GM04504 (cell line): Measurements from ENCODE around the gene RAB4B.
"Not testable (repeated sequence)": the region's sequence is repeated elsewhere in the genome, so short reads cannot be mapped to it uniquely, and the experiment has no call there.

ENCODE experiments used
- DNase-seq: peaks from one replicate; pipeline ENCODE4 v3.0.0-alpha.2; 2012; ENCODE audit warnings: low read depth

Gene RAB4B

DNA sequence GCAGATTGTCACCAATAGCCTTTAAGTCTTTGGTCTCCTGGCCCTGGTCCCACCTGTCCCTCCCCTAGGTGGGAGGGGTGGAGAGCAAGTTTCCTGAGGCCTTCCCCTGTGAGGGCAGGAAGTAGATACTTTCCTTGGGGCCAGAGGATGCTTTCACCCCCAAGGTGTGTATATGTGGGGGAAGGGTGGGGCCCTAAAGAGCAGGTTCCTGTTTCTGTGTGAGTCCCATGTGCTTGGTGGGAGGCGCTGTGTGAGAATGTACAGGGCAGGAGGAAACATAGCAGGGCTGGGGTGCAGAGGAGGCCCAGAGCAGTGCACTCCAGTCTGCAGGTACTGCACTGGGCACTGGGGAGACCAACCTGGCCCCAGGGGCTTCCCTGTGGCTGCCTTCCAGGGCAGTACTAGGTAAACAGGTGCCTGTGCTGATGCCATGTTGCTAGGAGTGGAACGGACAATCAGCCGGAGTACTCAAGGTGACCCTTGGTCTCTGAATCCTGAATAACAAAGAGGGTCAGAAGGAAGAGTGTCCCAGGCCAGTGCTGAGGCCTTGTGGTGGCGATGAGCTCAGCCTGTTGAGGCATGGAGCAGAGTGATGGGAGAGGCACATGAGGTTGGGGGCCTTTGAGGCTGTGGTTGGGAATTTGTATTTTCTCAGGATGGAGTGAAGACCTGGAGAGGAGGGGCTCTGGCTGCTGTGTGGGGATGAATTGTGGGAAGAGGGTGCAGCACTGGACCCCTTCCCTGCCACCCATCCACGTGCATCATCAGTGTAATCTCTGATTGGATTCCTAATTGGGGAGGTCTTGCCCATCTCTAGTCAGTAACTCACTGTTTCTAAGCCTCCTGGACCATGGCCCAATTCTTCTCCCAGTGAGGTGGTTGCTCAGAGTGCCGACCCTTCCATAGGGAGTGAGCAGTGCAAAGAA lies 26.1 kb downstream of the RAB4B start:
- no peak for DNase-seq

DNA sequence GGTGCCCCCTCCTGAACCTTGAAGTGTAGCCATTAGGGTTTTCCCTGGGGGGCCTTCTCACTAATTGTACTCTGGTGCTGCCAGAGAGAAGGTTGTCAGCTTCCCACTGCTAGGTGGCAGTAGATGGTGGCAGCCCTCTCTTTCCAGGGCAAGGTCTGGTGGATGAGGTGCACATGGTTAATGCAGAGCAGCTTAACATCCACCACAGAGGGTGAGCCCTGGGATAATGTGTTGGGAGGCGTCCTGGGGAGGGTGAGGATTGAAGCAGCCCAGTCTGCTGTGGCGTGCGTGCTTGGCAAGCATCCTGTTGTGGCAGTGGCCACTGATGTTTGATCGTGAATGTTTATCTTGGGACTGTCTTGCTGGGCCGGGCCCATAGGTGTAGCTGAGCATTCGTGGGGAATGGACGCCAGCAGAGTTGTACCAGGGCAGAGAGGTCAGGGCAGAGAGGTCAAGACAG lies 26.8 kb downstream of the RAB4B start:
- no peak for DNase-seq

DNA sequence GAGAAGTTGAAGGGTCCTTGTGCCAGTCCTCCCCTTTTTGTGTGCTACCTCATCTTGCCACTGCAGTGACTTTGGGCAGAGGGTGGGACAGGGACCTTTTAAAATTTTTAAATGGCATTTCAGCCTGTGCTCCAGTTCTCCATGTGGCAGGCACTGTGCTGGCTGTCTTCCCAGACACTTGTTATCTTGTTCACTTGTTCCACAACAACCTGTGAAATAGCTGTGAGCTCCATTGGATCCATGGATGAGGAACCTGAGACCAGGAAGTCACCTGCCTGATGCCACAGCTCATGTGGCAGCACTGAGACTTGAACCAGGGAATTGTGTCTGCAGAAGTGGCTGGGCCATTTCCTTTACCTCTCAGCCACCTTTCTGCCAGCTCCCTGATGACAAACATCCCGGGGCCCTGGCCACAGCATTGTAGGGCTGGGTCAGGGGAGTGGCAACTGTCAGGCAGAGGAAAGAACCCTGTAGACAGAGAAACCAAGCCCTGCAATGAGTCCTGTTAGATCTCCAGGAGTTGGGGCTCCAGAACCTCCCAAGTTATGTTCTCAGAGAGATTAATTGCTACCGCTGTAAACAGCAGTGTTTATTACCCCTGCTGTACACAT lies 27.3 kb downstream of the RAB4B start:
- DNase-seq: no peak

DNA sequence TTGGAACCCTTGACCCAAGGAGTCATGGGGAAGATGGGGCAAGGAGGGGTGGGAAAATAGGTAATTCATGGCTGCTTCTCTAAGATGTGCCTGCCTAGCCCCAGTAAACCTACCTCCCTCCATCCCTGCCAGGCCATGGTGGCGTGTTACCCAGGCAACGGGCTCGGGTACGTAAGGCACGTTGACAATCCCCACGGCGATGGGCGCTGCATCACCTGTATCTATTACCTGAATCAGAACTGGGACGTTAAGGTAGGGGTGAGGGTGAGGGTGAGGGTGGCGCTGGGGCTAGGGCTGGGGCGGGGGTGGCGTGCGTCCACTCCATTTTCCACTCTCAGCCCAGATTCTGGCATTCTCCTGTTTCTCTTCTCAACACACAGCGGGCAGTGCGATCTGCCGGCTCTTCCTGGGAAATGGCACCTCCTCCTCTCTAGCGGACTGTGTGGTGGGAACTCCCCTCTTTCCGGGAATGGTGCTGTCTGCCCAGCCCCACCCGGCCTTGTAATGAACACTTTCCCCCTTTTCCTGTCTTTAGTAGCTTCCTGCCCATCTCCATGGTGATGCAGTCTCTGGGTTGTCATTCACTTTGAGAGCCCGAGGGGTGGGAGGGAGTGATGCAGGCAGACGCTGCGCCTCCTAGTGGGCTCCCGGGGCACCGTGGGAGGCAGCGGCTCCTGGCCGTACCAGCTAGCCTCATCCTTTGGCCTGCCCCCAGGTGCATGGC lies 28.5 kb downstream of the RAB4B start:
- peak; percentile 86 for DNase-seq

DNA sequence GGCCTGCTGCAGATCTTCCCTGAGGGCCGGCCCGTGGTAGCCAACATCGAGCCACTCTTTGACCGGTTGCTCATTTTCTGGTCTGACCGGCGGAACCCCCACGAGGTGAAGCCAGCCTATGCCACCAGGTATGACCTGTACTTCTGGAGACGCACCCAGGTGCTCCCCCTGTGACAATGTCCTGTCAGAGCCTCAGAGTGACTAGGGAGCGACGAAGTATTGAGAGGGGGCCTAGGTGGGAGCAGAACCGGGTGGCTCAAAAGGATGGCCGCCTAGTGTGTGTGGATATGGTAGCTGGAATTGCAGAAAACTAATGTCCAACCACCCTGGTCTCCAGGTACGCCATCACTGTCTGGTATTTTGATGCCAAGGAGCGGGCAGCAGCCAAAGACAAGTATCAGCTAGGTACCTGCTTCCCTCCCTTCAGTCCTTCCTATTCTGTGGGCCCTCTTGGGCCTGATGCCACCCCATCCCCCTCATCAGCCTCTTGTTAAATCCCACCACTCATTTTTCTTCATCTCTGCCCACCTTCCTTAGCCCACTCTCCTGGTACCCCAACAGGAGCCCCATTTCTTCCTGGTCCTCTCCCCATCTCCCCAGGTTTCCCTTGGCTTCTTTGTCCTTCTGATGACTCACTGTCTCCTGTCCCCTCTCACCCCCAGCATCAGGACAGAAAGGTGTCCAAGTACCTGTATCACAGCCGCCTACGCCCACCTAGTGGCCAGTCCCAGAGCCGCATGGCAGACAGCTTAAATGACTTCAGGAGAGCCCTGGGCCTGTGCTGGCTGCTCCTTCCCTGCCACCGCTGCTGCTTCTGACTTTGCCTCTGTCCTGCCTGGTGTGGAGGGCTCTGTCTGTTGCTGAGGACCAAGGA lies 29.3 kb downstream of the RAB4B start:
- DNase-seq: no peak

DNA sequence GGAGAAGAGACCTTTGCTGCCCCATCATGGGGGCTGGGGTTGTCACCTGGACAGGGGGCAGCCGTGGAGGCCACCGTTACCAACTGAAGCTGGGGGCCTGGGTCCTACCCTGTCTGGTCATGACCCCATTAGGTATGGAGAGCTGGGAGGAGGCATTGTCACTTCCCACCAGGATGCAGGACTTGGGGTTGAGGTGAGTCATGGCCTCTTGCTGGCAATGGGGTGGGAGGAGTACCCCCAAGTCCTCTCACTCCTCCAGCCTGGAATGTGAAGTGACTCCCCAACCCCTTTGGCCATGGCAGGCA lies 29.9 kb downstream of the RAB4B start:
- no peak for DNase-seq

DNA sequence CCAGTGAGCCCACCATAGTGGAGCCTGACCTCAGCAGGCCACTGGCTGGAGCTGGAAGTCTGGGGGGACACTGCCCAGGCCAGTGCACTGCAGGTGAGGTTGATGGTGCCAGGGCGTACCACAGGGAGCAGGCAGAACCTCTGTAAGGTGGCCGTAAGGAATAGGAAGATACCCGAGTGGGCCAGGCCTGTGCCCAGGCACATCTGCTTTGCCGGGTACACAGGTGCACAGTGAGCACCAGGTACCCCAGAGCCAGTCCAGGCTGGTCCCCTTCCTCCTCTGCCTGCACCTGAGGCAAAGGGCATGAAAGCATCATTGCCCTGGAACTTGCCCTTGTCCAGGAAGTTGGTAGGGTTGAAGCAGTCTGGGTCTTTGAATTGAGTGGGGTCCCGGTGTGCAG lies 30.4 kb downstream of the RAB4B start:
- DNase-seq: no peak

DNA sequence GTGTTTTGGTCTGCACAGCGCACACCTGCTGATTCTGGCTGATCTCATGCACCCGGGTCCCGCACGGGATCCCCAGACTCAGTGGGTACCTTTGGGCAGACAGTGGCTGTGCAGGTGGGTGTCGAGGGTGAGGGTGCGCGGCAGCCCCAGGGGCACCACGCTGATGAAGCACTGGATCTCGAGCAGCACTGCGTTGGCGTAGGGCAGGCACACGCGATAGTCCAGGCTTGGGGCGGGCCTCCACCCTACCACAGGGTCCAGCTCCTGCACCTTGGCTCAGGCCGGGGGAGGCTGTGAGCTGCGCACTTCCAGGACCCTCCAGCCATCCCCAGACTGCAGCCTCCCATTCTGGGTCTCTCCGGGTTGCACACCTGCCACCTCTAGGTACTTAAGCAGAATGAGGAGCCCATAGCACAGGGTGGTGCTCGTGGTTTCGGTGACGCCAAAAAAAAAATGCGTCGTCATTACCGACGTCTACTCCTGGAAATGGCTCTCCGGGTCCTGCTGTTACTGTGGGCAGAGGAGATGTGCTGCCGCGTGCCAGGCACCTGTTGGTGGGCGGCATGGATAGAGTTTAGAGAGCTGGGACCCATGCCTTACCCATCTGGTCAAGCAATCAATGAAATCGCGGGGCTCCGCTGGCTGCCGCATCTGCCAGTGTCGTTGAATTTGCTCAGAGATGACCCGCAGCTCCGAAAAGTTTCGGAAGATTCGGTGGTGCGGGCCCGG lies 31.5 kb downstream of the RAB4B start:
- DNase-seq: no peak

DNA sequence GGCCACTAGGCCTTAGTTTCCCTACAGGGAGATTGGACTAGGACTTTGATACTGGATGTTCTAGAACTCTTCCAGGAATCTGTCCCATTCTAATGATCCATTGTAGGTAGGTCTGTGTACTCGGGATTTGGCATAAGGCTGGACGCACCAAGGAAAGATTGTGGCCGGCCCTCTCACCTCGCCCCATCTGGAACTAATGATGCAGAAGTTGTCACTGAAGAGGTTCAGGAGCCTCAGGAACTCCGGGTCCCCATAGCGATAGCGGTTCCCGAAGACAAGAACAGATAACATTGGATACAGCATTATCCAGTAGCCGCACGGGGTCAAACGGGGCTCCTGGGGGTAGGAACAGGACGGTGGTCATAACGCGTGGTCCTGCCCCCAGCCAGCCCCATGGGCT lies 32.1 kb downstream of the RAB4B start:
- no peak for DNase-seq

DNA sequence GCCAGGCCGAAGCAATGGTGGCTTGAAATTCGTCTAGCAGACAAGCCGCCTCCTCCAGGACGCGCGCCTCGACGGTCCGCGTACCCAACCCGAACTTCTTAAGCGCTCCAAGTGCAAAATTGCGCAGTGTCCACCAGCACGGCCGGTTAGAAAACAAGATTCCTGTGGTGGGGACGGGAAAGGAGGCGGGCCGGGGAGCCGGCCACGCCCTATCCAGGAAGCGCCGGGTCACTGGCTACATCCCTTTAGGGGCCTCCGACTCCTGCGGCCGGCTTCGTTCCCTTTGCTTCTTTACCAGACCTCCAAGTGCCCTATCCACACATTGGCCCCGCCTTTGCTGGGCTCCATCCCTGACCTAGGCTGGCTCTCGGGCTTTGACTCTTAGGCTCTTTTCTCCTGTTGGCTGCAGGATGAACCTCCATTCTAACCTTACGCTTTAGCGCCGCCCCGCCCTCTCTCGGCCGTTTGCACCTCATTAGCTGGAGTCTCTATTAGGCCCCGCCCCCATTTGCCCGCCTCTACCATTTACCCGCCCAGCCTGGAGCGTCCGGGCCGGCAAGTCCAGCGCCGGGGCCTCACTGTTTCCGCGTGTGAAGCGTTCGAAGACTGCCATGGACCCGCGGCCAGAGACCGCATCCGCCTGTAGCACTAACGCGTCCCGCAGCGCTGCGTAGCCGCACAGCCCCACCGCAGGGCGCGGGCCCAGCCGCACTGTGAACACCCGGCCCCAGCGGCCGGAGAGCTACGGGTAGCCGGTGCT lies 32.8 kb downstream of the RAB4B start:
- peak; percentile 57 for DNase-seq

DNA sequence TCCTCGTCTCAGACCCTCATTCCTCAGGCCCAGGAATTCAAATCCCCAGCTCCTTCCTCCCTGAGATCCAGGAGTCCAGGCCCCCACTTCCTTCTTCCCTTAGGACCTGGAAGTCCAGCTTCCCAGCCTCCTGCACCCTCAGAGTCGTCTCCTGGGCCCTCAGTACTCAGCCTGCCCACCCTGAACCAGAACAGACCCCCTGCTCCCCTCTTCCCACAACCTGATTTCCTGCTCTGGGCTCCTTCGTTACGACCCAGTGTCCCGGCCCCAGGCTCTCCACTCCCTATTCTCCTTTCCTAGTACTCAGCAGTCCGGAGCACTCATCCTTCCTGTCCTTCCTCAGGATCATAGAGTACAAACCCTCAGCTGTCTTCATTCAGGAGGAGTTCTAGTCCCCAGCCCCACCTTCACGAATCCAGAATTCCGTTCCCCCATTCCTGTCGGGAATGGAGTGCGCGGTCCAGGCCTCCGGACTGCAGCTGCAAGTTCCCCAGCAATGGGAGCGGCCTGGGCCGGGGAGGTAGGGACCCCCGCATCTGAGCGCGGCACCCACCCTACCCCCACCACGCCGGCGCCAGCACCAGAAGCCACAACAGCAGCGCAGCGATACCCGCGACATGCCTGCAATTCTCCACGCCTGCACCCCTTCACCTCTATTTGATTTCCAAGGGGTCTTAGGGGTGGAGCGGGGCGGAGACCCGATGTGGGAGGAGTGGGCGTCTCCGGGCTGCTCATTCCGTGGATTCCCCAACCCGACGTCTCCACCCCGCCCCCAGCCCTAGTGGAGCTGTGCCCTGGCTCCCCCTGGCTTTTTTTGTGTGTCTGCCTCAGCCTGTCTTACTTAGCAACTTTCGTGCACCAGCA lies 33.7 kb downstream of the RAB4B start:
- DNase-seq: no peak

DNA sequence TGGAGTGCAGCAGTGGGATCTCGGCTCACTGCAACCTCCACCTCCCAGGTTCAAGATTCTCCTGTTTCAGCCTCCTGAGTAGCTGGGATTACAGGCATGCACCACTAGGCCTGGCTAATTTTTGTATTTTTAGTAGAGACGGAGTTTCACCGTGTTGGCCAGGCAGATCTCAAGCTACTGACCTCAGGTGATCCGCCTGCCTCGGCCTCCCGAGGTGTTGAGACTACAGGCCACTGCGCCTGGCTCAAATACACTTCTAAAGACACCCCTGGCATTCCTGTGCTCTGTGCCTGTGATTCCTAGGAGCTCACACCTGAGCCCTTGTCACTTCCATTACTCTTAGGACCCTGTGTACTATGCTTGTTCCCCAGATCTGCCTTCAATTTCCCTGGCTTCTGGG lies 34.5 kb downstream of the RAB4B start:
- not testable (repeated sequence) for DNase-seq

DNA sequence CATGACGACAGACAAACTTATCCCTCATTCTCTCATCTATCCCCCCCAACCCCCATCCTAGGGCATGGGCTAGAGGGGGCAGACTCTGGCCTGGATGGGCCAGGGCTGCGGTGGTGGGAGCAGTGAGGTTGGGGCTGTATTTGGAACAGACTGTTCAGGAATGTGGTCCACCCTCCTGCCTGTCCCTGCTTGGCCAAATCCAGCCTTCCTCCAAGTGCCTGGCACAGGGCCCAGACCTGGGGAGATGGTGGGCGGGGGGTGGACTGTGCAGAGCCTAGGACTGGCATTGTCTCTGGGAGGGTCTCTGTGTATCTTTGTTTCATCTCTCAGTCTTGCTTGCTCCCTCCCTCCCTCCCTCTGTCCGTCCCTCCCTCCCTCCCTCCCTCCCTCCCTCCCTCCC lies 35.1 kb downstream of the RAB4B start:
- DNase-seq: no peak

DNA sequence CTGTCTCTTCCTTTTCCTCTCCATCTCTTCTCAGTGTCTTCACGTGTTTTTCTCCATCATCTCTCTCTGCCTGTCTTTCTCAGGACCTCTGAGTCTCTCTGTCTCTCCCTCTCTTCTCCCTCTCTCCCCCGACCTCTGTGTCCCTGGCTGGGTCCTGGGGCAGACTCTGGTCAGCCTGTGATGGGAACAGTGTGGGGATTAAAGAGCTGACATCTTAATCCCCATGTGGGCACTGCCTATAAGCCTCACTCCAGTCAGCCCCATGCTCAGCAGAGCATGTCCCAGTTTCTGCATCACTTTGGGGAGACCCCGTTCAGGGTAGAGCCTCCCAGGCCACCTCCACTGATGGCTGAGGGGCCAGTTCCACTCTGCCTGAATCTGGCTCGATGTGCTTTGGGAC lies 37.2 kb downstream of the RAB4B start:
- no peak for DNase-seq

DNA sequence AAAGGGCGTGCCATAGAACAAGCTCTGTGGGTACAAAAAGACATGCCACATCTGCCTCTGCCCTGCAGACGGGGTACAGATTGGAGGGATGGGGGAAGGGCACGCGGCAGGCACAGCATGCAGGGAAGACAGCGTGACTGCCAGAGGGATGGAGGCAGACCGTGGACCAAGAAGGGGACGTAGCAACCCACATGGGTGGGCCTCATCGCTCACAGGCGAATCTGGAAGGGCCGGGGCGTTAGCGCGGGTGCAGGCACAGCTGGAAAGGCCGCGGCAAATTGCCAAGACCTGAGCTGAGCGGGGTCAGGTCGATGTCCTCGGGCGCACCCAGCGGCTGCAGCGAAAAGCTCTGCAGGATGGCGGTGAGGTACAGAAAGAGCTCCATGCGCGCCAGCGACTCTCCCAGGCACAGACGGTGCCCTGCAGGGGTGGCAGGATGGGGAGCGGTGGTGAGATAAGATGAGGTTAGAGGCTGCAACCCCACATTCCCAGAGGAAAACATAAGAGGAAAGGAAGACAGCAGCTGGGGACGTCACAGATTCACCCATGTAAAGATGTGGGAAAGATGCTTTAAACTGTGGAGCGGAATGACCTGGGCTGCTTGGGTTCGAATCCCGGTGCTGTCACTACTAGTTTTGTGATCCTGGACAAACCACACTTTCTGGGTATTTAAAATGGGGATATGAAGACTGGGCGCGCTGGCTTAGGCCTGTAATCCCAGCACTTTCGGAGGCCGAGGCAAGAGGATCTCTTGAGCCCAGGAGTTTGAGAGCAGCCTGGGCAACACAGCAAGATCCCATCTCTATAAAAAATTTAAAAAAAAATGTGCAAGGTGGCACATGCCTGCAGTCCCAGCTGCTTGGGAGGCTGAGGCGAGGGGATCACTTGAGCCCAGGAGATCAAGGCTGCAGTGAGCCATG lies 40.7 kb downstream of the RAB4B start:
- not testable (repeated sequence) for DNase-seq

DNA sequence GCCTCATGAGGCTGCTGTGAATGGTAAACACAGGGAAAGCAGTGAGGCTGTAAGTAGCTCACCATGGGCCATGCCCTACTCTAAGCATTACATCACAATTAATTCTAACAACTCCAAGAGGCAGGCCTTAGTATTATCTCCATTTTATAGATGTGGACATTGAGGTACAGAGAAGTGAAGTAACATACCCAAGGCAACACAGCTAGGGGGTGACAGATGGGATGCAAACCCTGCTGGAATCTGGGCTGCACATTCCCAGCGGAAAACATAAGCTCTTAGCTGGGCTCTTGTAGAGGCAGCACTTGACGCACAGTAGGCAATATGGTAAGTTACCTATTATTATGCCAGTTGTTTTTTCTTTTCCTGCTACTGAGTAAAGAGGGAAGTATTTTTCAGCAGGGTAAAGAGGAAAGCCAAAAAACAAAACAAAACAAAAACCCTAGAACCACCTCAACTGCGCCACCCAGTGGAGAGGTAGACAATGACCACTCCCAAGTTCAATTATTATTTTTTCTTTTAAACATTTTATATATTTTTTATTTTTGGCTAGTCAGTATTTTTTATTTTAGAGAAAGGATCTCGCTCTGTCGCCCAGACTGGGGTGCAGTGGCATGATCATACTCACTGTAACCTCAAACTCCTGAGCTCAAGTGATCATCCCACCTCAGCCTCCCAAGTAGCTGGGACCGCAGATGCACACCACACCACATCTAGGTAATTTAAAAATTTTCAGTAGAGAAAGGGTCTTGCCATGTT lies 41.6 kb downstream of the RAB4B start:
- DNase-seq: not testable (repeated sequence)

DNA sequence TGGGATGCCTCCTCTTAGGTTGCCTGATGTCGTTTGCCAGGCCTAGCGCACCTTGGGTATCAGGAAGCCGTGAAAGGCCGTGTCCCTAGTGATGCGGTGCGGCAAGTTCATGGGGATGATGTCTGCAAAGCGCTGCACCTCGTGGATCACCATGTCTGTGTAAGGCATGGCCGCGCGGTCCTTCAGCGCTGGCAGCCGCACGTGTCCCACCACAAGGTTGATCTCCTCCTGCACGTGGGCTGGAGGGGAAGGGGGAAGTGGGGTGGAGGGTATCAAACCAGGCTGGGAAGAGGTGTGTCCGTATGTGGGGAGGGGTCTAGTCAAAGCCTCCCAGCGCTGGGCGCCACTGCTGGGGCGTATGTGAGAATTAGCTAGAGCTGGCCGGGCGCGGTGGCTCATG lies 44.1 kb downstream of the RAB4B start:
- DNase-seq: no peak
